Measurements from ENCODE around the gene CCDC188.

Gene CCDC188

DNA sequence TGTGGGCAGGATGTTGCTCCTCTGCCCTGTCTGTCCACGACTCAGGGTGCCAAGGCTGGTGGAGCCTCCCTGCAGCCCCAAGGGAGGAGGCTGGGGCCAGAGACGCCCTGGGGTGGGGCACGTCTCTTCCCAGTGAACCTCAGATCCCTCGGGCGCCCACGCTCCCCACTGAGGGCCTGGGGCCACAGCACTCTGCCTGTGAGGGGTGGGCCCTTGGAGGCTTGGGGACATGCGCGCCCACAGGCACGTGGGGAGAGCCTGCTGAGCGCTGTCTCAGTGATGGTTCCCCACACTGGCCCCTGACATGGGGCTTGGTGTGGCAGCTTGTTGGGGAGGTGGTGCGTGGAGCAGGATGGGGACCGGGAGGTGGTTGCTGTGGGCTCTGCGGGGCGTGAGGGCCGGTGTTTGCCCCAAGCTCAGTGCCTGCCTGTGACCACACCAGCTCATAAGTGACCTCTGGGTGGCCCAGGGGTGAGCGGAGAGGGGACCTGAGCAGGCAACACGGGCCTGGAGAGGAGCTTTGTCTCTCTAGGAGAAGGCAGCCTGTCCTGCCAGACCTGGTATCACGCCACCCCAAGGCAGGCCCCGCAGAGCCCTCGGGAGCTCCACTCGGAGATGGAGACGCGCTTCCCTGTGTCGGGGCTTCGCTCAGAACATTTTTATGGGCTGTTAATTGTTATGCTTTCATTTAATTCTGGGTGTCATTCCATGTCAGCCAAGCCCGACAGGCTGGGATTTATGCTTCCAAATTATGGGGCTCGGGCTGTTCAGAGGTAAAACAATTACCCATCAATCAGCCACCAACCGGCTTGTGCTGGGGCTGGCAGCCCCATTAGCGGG is 27.4 kb upstream of the CCDC188 start:
- Histone ChIP-seq H3K27ac (ENCODE audit: low read length) (no peak overlapping the region), H3K27me3 (ENCODE audit: control insufficient read depth, insufficient read depth, low read length) (no peaks in the 10 kb centered on the region), H3K9me3 (ENCODE audit: control insufficient read depth, insufficient read depth, low read length) (no peaks in the 10 kb centered on the region), H3K4me3 (ENCODE audit: low read length) (no peak overlapping the region), H3K36me3 (ENCODE audit: control insufficient read depth, insufficient read depth, low read length) (no peaks in the 10 kb centered on the region), H3K4me1 (ENCODE audit: control insufficient read depth, insufficient read depth, low read length) (no peaks in the 10 kb centered on the region; the same call in 1 of the 2 replicates)
- no CpG with 5 or more reads among the region's 29 CpGs for WGBS (ENCODE audit: insufficient coverage, insufficient read length)
- no peak for DNase-seq (ENCODE audit: low read depth, low spot score)

- H3K9me3 ChIP-seq (ENCODE audit: control insufficient read depth, insufficient read depth, low read length) = no peaks in the 10 kb centered on the region
- H3K27me3 ChIP-seq (ENCODE audit: control insufficient read depth, insufficient read depth, low read length) = no peaks in the 10 kb centered on the region
- H3K4me1 ChIP-seq (ENCODE audit: control insufficient read depth, insufficient read depth, low read length) = no peaks in the 10 kb centered on the region; the same call in 1 of the 2 replicates
- no peak for DNase-seq (ENCODE audit: low read depth, low spot score)
- no peaks in the 10 kb centered on the region for H3K36me3 ChIP-seq (ENCODE audit: control insufficient read depth, insufficient read depth, low read length)
- H3K4me3 ChIP-seq (ENCODE audit: low read length) = no peak overlapping the region
- no CpG with 5 or more reads among the region's 21 CpGs for WGBS (ENCODE audit: insufficient coverage, insufficient read length)
- no peak overlapping the region for H3K27ac ChIP-seq (ENCODE audit: low read length)
These were observed 26.5 kb upstream of the CCDC188 start for GRCh38 chr22:20177217-20177911.

- Histone ChIP-seq H3K4me3 (ENCODE audit: low read length) (no peak overlapping the region), H3K4me1 (ENCODE audit: control insufficient read depth, insufficient read depth, low read length) (no peaks in the 10 kb centered on the region; the same call in 1 of the 2 replicates), H3K27ac (ENCODE audit: low read length) (no peak overlapping the region), H3K36me3 (ENCODE audit: control insufficient read depth, insufficient read depth, low read length) (no peaks in the 10 kb centered on the region), H3K27me3 (ENCODE audit: control insufficient read depth, insufficient read depth, low read length) (no peaks in the 10 kb centered on the region), H3K9me3 (ENCODE audit: control insufficient read depth, insufficient read depth, low read length) (no peaks in the 10 kb centered on the region)
- no CpG with 5 or more reads among the region's 17 CpGs for WGBS (ENCODE audit: insufficient coverage, insufficient read length)
- no peak for DNase-seq (ENCODE audit: low read depth, low spot score)
These were observed 25.7 kb upstream of the CCDC188 start for GRCh38 chr22:20176421-20177085.

GRCh38 chr22:20175597-20175900 is 24.7 kb upstream of the CCDC188 start:
- H3K27me3 ChIP-seq (ENCODE audit: control insufficient read depth, insufficient read depth, low read length) = no peaks in the 10 kb centered on the region
- H3K4me1 ChIP-seq (ENCODE audit: control insufficient read depth, insufficient read depth, low read length) = no peaks in the 10 kb centered on the region; the same call in 1 of the 2 replicates
- H3K9me3 ChIP-seq (ENCODE audit: control insufficient read depth, insufficient read depth, low read length) = no peaks in the 10 kb centered on the region
- H3K4me3 ChIP-seq (ENCODE audit: low read length) = no peak overlapping the region
- H3K27ac ChIP-seq (ENCODE audit: low read length) = no peak overlapping the region
- no CpG with 5 or more reads among the region's 12 CpGs for WGBS (ENCODE audit: insufficient coverage, insufficient read length)
- no peak for DNase-seq (ENCODE audit: low read depth, low spot score)
- no peaks in the 10 kb centered on the region for H3K36me3 ChIP-seq (ENCODE audit: control insufficient read depth, insufficient read depth, low read length)

DNA sequence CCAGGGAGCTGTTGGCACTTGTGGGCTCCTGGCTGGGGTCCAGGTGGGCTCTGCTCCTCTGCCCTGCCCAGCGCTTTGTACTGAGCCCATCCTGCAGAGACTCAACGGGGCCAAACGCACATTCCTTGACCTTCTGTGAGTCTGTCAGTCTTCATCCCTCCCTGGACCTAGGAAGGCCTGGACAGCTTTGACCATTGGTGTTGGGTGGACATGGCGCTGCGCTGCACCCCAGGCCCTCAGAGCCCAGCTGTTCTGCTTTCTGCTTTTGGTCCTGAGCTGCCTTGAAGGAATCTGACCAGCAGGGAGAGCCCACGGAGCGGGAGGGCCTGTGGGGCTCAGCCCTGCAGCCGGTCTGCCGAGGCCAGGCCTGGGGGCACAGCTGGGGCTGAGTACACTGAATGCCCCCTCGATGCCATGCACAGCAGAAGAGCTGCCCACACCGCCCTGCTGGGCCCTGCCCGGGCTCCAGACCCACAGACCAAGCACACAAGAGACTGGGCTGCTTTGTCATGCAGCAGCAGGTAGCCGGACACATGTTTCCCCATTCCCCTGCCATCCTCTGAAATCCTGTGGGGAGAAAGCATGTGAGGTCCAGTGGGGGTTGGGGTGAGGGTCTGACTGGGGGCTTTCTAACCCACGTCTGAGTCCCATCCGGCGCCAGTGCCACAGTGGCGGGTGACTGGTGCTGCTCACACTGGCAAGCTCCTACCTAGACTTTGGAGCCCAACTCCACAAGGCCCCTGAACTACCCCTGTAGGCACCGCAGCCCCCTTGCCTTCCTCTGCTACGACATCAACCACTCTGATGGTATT is 24.1 kb upstream of the CCDC188 start:
- no peaks in the 10 kb centered on the region for H3K27me3 ChIP-seq (ENCODE audit: control insufficient read depth, insufficient read depth, low read length)
- H3K9me3 ChIP-seq (ENCODE audit: control insufficient read depth, insufficient read depth, low read length) = no peaks in the 10 kb centered on the region
- no peaks in the 10 kb centered on the region for H3K36me3 ChIP-seq (ENCODE audit: control insufficient read depth, insufficient read depth, low read length)
- H3K27ac ChIP-seq (ENCODE audit: low read length) = no peak overlapping the region
- no peaks in the 10 kb centered on the region; the same call in 1 of the 2 replicates for H3K4me1 ChIP-seq (ENCODE audit: control insufficient read depth, insufficient read depth, low read length)
- DNase-seq (ENCODE audit: low read depth, low spot score) = no peak
- no CpG with 5 or more reads among the region's 19 CpGs for WGBS (ENCODE audit: insufficient coverage, insufficient read length)
- H3K4me3 ChIP-seq (ENCODE audit: low read length) = no peak overlapping the region

DNA sequence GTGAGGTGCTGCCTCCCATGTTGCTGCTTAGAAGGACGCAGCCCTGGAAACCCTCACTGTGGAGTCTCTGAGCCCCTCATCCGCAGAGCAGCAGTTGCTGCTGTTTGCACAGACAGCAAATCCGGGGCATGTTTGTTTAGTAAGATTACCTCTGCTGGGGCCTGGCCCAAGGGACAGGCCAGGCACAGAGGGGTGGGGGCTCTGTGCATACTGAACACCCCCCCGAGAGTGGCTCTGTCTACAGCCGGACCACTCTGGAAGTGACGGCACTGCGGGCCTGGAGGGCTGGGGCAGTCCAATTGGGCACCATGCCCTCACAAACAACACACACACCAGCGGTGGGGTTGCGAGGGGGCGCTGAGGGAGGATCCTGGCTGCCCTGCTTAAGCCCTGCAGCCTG is 22.9 kb upstream of the CCDC188 start:
- Histone ChIP-seq H3K27ac (ENCODE audit: low read length) (no peak overlapping the region), H3K4me3 (ENCODE audit: low read length) (no peak overlapping the region), H3K27me3 (ENCODE audit: control insufficient read depth, insufficient read depth, low read length) (no peaks in the 10 kb centered on the region), H3K9me3 (ENCODE audit: control insufficient read depth, insufficient read depth, low read length) (no peaks in the 10 kb centered on the region), H3K36me3 (ENCODE audit: control insufficient read depth, insufficient read depth, low read length) (no peaks in the 10 kb centered on the region), H3K4me1 (ENCODE audit: control insufficient read depth, insufficient read depth, low read length) (no peaks in the 10 kb centered on the region; the same call in 1 of the 2 replicates)
- DNase-seq (ENCODE audit: low read depth, low spot score) = no peak
- WGBS (ENCODE audit: insufficient coverage, insufficient read length) = no CpG with 5 or more reads among the region's 10 CpGs

DNA sequence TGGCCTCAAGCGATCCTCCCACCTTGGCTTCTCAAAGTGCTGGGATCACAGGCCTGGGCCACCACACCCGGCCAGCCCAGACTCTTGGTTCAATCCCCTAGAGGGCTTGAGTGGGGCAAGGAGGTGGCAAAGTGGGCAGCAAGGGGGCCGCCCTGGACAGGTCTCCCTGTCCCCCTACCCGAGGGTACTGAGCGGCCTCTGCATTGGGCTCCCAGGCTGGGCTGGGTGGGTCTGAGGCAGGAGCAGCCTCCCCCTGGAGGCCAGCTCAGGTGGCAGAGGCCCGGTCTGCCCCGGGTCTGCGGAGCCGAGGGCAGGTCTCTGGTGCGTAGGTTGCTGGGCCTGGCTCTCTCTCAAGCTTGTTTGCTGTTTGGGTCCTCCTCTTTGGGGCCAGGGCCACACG is 22.4 kb upstream of the CCDC188 start:
- DNase-seq (ENCODE audit: low read depth, low spot score) = no peak
- no peaks in the 10 kb centered on the region; the same call in 1 of the 2 replicates for H3K4me1 ChIP-seq (ENCODE audit: control insufficient read depth, insufficient read depth, low read length)
- H3K27ac ChIP-seq (ENCODE audit: low read length) = no peak overlapping the region
- no peaks in the 10 kb centered on the region for H3K9me3 ChIP-seq (ENCODE audit: control insufficient read depth, insufficient read depth, low read length)
- H3K36me3 ChIP-seq (ENCODE audit: control insufficient read depth, insufficient read depth, low read length) = no peaks in the 10 kb centered on the region
- no peaks in the 10 kb centered on the region for H3K27me3 ChIP-seq (ENCODE audit: control insufficient read depth, insufficient read depth, low read length)
- H3K4me3 ChIP-seq (ENCODE audit: low read length) = no peak overlapping the region
- no CpG with 5 or more reads among the region's 11 CpGs for WGBS (ENCODE audit: insufficient coverage, insufficient read length)

DNA sequence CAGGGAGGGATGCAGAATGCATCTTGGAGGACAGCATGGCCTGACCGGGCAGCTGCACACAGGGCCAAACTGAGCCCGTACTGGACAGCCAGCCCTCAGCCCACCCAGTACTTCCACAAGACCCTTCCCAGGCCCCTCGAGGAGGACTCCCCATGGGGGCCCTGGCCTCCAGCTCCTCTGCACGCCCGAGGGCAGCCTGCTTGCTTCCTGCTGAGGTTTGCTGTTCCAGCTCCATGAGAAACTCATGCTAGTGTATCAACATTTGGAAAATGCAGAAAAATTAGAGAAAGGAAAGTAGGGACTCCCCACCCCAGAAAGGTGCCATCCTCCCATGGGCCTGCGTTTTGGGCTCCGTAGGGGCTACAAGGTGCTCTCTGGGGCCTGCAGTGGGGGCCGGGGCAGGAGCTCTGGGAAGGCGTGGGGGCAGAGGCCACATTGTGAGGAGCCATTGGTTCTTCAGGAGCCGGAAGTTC is 21.3 kb upstream of the CCDC188 start:
- no CpG with 5 or more reads among the region's 10 CpGs for WGBS (ENCODE audit: insufficient coverage, insufficient read length)
- no peaks in the 10 kb centered on the region for H3K36me3 ChIP-seq (ENCODE audit: control insufficient read depth, insufficient read depth, low read length)
- no peak overlapping the region for H3K27ac ChIP-seq (ENCODE audit: low read length)
- H3K4me1 ChIP-seq (ENCODE audit: control insufficient read depth, insufficient read depth, low read length) = no peaks in the 10 kb centered on the region; the same call in 1 of the 2 replicates
- H3K4me3 ChIP-seq (ENCODE audit: low read length) = no peak overlapping the region
- DNase-seq (ENCODE audit: low read depth, low spot score) = no peak
- H3K27me3 ChIP-seq (ENCODE audit: control insufficient read depth, insufficient read depth, low read length) = no peaks in the 10 kb centered on the region
- H3K9me3 ChIP-seq (ENCODE audit: control insufficient read depth, insufficient read depth, low read length) = no peaks in the 10 kb centered on the region

- Histone ChIP-seq H3K27ac (ENCODE audit: low read length) (no peak overlapping the region), H3K4me3 (ENCODE audit: low read length) (no peak overlapping the region), H3K27me3 (ENCODE audit: control insufficient read depth, insufficient read depth, low read length) (no peaks in the 10 kb centered on the region), H3K36me3 (ENCODE audit: control insufficient read depth, insufficient read depth, low read length) (no peaks in the 10 kb centered on the region), H3K9me3 (ENCODE audit: control insufficient read depth, insufficient read depth, low read length) (no peaks in the 10 kb centered on the region), H3K4me1 (ENCODE audit: control insufficient read depth, insufficient read depth, low read length) (no peaks in the 10 kb centered on the region; the same call in 1 of the 2 replicates)
- DNase-seq (ENCODE audit: low read depth, low spot score) = no peak
- WGBS (ENCODE audit: insufficient coverage, insufficient read length) = no CpG with 5 or more reads among the region's 12 CpGs
These were observed 20.7 kb upstream of the CCDC188 start for GRCh38 chr22:20171288-20172140.

Measured in iPS DF 6.9 (cell line).